GM12875 (cell line): ENCODE results near the gene NFIL3.

Experiments
- H3K4me3 ChIP-seq: one replicate; pipeline ENCODE4 v1.5.1; 2011; ENCODE audit warnings: low read depth, low read length, control low read depth
- CTCF ChIP-seq: IDR thresholded peaks from 2 replicates; pipeline ENCODE4 v1.5.1; 2011; ENCODE audit warnings: low read depth, mild to moderate bottlenecking, control low read depth, inconsistent platforms, low read length, moderate library complexity, borderline replicate concordance; ENCODE audit not compliant: insufficient read depth

NFIL3 gene

GRCh38 chr9:91421971-91422757, 1.5 kb downstream of the NFIL3 start:
- TF ChIP-seq CTCF: no peak
- no peak overlapping the region for H3K4me3 ChIP-seq

GRCh38 chr9:91421128-91421765, 2.4 kb downstream of the NFIL3 start:
- 0 out of 2 replicates have a peak, but pooled peaks have one; percentile 11 for TF ChIP-seq CTCF
- no peak overlapping the region for H3K4me3 ChIP-seq

- H3K4me3 ChIP-seq: no peak overlapping the region
- TF ChIP-seq CTCF: no peak
Measured at GRCh38 chr9:91420501-91421127, 3.0 kb downstream of the NFIL3 start.

GRCh38 chr9:91419222-91420191, 4.1 kb downstream of the NFIL3 start:
- TF ChIP-seq CTCF: no peak
- no peak overlapping the region for H3K4me3 ChIP-seq

GRCh38 chr9:91418215-91418610, 5.4 kb downstream of the NFIL3 start:
- no peak overlapping the region for H3K4me3 ChIP-seq
- no peak for TF ChIP-seq CTCF

- no peak for TF ChIP-seq CTCF
- H3K4me3 ChIP-seq: no peak overlapping the region
Measured at GRCh38 chr9:91417602-91418214, 5.9 kb downstream of the NFIL3 start.
